Measurements from ENCODE around the gene CADPS2.

CADPS2 gene

GRCh38 chr7:122618585-122619189, 267.6 kb downstream of the CADPS2 start:
- FAIRE-seq (no peak), DNase-seq (ENCODE audit: low spot score) (no peak)

- FAIRE-seq (no peak), DNase-seq (ENCODE audit: low spot score) (no peak)
These were observed 269.3 kb downstream of the CADPS2 start for GRCh38 chr7:122616951-122617350.

- FAIRE-seq (no peak), DNase-seq (ENCODE audit: low spot score) (no peak)
These were observed 280.3 kb downstream of the CADPS2 start for GRCh38 chr7:122605929-122606328.

GRCh38 chr7:122604251-122604650, 282.0 kb downstream of the CADPS2 start:
- no peak for FAIRE-seq
- no peak for DNase-seq (ENCODE audit: low spot score)

- FAIRE-seq (no peak), DNase-seq (ENCODE audit: low spot score) (no peak)
These were observed 283.5 kb downstream of the CADPS2 start for GRCh38 chr7:122602800-122603199.

- FAIRE-seq (no peak), DNase-seq (ENCODE audit: low spot score) (no peak)
These were observed 285.6 kb downstream of the CADPS2 start for GRCh38 chr7:122600630-122601029.

- no peak for FAIRE-seq
- no peak for DNase-seq (ENCODE audit: low spot score)
These were observed 286.2 kb downstream of the CADPS2 start for GRCh38 chr7:122600042-122600441.

- no peak for DNase-seq (ENCODE audit: low spot score)
- FAIRE-seq, result no peak
These were observed 289.0 kb downstream of the CADPS2 start for GRCh38 chr7:122597277-122597676.

- DNase-seq (ENCODE audit: low spot score), result no peak
- no peak for FAIRE-seq
These were observed 290.4 kb downstream of the CADPS2 start for GRCh38 chr7:122595885-122596284.

GRCh38 chr7:122588621-122589020, 297.6 kb downstream of the CADPS2 start:
- DNase-seq (ENCODE audit: low spot score), result no peak
- FAIRE-seq, result no peak

GRCh38 chr7:122584676-122585251, 301.5 kb downstream of the CADPS2 start:
- FAIRE-seq (no peak), DNase-seq (ENCODE audit: low spot score) (no peak)

- DNase-seq (ENCODE audit: low spot score), result no peak
- FAIRE-seq, result no peak
These were observed 307.9 kb downstream of the CADPS2 start for GRCh38 chr7:122578350-122578749.

GRCh38 chr7:122577449-122578003, 308.7 kb downstream of the CADPS2 start:
- DNase-seq (ENCODE audit: low spot score) (no peak), FAIRE-seq (no peak)

GRCh38 chr7:122572706-122573105, 313.6 kb downstream of the CADPS2 start:
- no peak for FAIRE-seq

GRCh38 chr7:122561326-122561725, 324.9 kb downstream of the CADPS2 start:
- FAIRE-seq (no peak), DNase-seq (ENCODE audit: low spot score) (no peak)

More at GRCh38 chr7:122572706-122573105, 313.6 kb downstream of the CADPS2 start:
- DNase-seq (ENCODE audit: low spot score), result no peak

- FAIRE-seq, result no peak
- no peak for DNase-seq (ENCODE audit: low spot score)
These were observed 329.3 kb downstream of the CADPS2 start for GRCh38 chr7:122556873-122557542.

- FAIRE-seq, result no peak
- no peak for DNase-seq (ENCODE audit: low spot score)
These were observed 330.0 kb downstream of the CADPS2 start for GRCh38 chr7:122556219-122556618.

GRCh38 chr7:122553761-122554160, 332.5 kb downstream of the CADPS2 start:
- FAIRE-seq (no peak), DNase-seq (ENCODE audit: low spot score) (no peak)

- no peak for FAIRE-seq
- DNase-seq (ENCODE audit: low spot score), result no peak
These were observed 333.5 kb downstream of the CADPS2 start for GRCh38 chr7:122552769-122553168.

- no peak for DNase-seq (ENCODE audit: low spot score)
- no peak for FAIRE-seq
These were observed 335.7 kb downstream of the CADPS2 start for GRCh38 chr7:122550545-122550944.

GRCh38 chr7:122549578-122549977, 336.7 kb downstream of the CADPS2 start:
- FAIRE-seq (no peak), DNase-seq (ENCODE audit: low spot score) (no peak)

- no peak for DNase-seq (ENCODE audit: low spot score)
- no peak for FAIRE-seq
These were observed 339.8 kb downstream of the CADPS2 start for GRCh38 chr7:122546496-122546895.

GRCh38 chr7:122544463-122544862, 341.8 kb downstream of the CADPS2 start:
- FAIRE-seq, result no peak
- DNase-seq (ENCODE audit: low spot score), result no peak
